Caco-2 (cell line): ENCODE results near the gene FBXL12. TPM values are rescaled to one million over a fixed set of nuclear protein-coding genes. Genes with fewer than 3 reads are reported as not detected.
A peak's percentile ranks its signal among the peaks of the same experiment; 100 is the strongest.

Experiments
- BruUV-seq: library from RNA; stranded (reverse); fragments of 400-500 nt; replicated peaks from 2 replicates; lab custom pipeline; 2021; lab: Mats Ljungman, UMichigan
- CTCF ChIA-PET: fragments of 300-600 bp; sonication (Branson Sonifier 250); formaldehyde crosslinking; loops from one replicate; lab custom pipeline; 2022; ENCODE audit warnings: antibody characterized with exemption; lab: Charles Lee
- POLR2A ChIA-PET: fragments of 300-600 bp; sonication (Branson Sonifier 250); formaldehyde crosslinking; loops from one replicate; lab custom pipeline; 2022; ENCODE audit warnings: antibody characterized with exemption; lab: Charles Lee
- DNase-seq, 2 experiments: peaks; one replicate each; pipeline versions ENCODE4 v3.0.0 to v3.0.0-alpha.2; 2020 to 2022
- H3K27me3 ChIP-seq: replicated peaks from 2 replicates; pipeline ENCODE4 v1.6.0; 2011; ENCODE audit warnings: low read length; ENCODE audit not compliant: control insufficient read depth, insufficient read depth
- H3K36me3 ChIP-seq: 2 replicates; pipeline ENCODE4 v1.5.1; 2011; ENCODE audit warnings: low read length; ENCODE audit not compliant: control insufficient read depth, insufficient read depth
- H3K4me1 ChIP-seq: fragments of 250-450 bp; sonication (Bioruptor Pico); 2 replicates; pipeline ENCODE4 v1.5.1; 2020; ENCODE audit warnings: mild to moderate bottlenecking
- H3K4me3 ChIP-seq: 2 replicates; pipeline ENCODE4 v1.5.1; 2011; ENCODE audit warnings: low read depth, mild to moderate bottlenecking, control low read depth, low read length
- H3K9me3 ChIP-seq: fragments of 250-450 bp; sonication (Bioruptor Pico); 2 replicates; pipeline ENCODE4 v1.5.1; 2020; ENCODE audit warnings: mild to moderate bottlenecking, moderate library complexity
- H3K27ac Mint-ChIP-seq: one replicate; pipeline ENCODE4 v1.8.0; 2022; ENCODE audit warnings: mixed read lengths; ENCODE audit not compliant: unreplicated experiment
- H3K27me3 Mint-ChIP-seq: one replicate; pipeline ENCODE4 v1.8.0; 2022; ENCODE audit warnings: mixed read lengths; ENCODE audit not compliant: insufficient read depth, unreplicated experiment
- H3K36me3 Mint-ChIP-seq: one replicate; pipeline ENCODE4 v1.8.0; 2022; ENCODE audit warnings: mild to moderate bottlenecking, mixed read lengths; ENCODE audit not compliant: insufficient read depth, unreplicated experiment
- H3K4me1 Mint-ChIP-seq: one replicate; pipeline ENCODE4 v1.8.0; 2022; ENCODE audit warnings: low read depth, mixed read lengths; ENCODE audit not compliant: unreplicated experiment
- H3K4me3 Mint-ChIP-seq: one replicate; pipeline ENCODE4 v1.8.0; 2022; ENCODE audit warnings: mild to moderate bottlenecking, moderate library complexity, mixed read lengths; ENCODE audit not compliant: unreplicated experiment
- H3K9me3 Mint-ChIP-seq: one replicate; pipeline ENCODE4 v1.8.0; 2022; ENCODE audit warnings: mixed read lengths; ENCODE audit not compliant: unreplicated experiment
- CTCF ChIP-seq, 2 experiments: fragments of 200-600 bp in 1 of 2; IDR thresholded peaks; 1 replicate in 1 of 2; 2 replicates in 1 of 2; pipeline versions ENCODE4 v1.5.1 to v1.8.0; 2011 to 2022; ENCODE audit warnings: antibody characterized with exemption in 1 of 2, control low read depth in 1 of 2, inconsistent platforms in 1 of 2, low read depth in 1 of 2, low read length in 1 of 2, mild to moderate bottlenecking in 1 of 2, moderate library complexity in 1 of 2; ENCODE audit not compliant: insufficient read depth in 1 of 2, severe bottlenecking in 1 of 2, unreplicated experiment in 1 of 2
- intact Hi-C: fragments of 100-400 bp; cut with micrococcal nuclease; formaldehyde crosslinking; loops from one replicate; pipeline ENCODE4 v1.10.0; 2022; ENCODE audit not compliant: unreplicated experiment
- total RNA-seq: library from RNA; stranded (reverse); gene quantifications from 2 replicates; pipeline ENCODE4 v1.2.3, GENCODE V29; 2022

Gene FBXL12
- total RNA-seq, 1 experiment from 2014 or later, result 39.9 TPM

GRCh38 chr19:9836021-9836420, 17.1 kb upstream of the FBXL12 start:
- no TSS peak for BruUV-seq
- no peaks in the 10 kb centered on the region; the same call in 1 of the 2 replicates for H3K4me1 ChIP-seq
- H3K9me3 ChIP-seq, result no peaks in the 10 kb centered on the region
- no peaks in the 10 kb centered on the region for H3K9me3 Mint-ChIP-seq
- intact Hi-C loops, result no loop called here
- no peak overlapping the region for H3K27ac Mint-ChIP-seq
- ChIA-PET CTCF (no interaction called here), POLR2A (no interaction called here)
- H3K27me3 ChIP-seq, result no peaks in the 10 kb centered on the region
- peaks cover 19% of the 10 kb centered on the region for H3K36me3 Mint-ChIP-seq
- peak overlapping the region; percentile 84 for H3K4me3 Mint-ChIP-seq
- no peak for DNase-seq
- peaks cover 6% of the 10 kb centered on the region for H3K36me3 ChIP-seq
- no peak for TF ChIP-seq CTCF (IDR thresholded peaks at IDR 0.05; ENCODE audit: insufficient read depth in 1 of 2, low read depth in 1 of 2, low read length in 1 of 2, severe bottlenecking in 1 of 2, unreplicated experiment in 1 of 2)
- peak overlapping the region; percentile 95 for H3K4me3 ChIP-seq
- no peaks in the 10 kb centered on the region for H3K4me1 Mint-ChIP-seq
- no peaks in the 10 kb centered on the region for H3K27me3 Mint-ChIP-seq

- intact Hi-C loops, result loop anchor here (1.0 kb wide), 1 partner anchor 16 kb away; the partner anchor contains the start of gene FBXL12
- peak overlapping the region; percentile 95 for H3K4me3 ChIP-seq
- no peaks in the 10 kb centered on the region for H3K9me3 ChIP-seq
- POLR2A ChIA-PET, result interaction anchor here (0.7 kb wide), 1 partner anchor 25 kb away, joined by 6 read pairs; no protein-coding TSS in a partner anchor
- H3K27me3 ChIP-seq, result no peaks in the 10 kb centered on the region
- H3K27ac Mint-ChIP-seq, result no peak overlapping the region
- no peaks in the 10 kb centered on the region for H3K4me1 Mint-ChIP-seq
- CTCF ChIA-PET, result interaction anchor here (0.6 kb wide), 1 partner anchor 70 kb away, joined by 5 read pairs; no protein-coding TSS in a partner anchor
- no peaks in the 10 kb centered on the region for H3K9me3 Mint-ChIP-seq
- peaks cover 6% of the 10 kb centered on the region for H3K36me3 ChIP-seq
- peaks cover 19% of the 10 kb centered on the region for H3K36me3 Mint-ChIP-seq
- no peak for DNase-seq
- no peaks in the 10 kb centered on the region; the same call in 1 of the 2 replicates for H3K4me1 ChIP-seq
- no peaks in the 10 kb centered on the region for H3K27me3 Mint-ChIP-seq
- BruUV-seq, result TSS peak; percentile 17
- no peak for TF ChIP-seq CTCF (IDR thresholded peaks at IDR 0.05; ENCODE audit: insufficient read depth in 1 of 2, low read depth in 1 of 2, low read length in 1 of 2, severe bottlenecking in 1 of 2, unreplicated experiment in 1 of 2)
- H3K4me3 Mint-ChIP-seq, result peak overlapping the region; percentile 84
These were observed 16.6 kb upstream of the FBXL12 start for GRCh38 chr19:9835507-9835949.

GRCh38 chr19:9834726-9835506, 16.0 kb upstream of the FBXL12 start, which contains the start of gene PIN1:
Gene PIN1 (plus strand): TSS chr19:9835318. CDS start chr19:9835345, 27 bp downstream.
- Mint-ChIP-seq H3K9me3 (no peaks in the 10 kb centered on the region), H3K4me1 (no peaks in the 10 kb centered on the region), H3K27me3 (no peaks in the 10 kb centered on the region), H3K36me3 (peaks cover 24% of the 10 kb centered on the region), H3K27ac (peak within 1 kb of the TSS; percentile 83), H3K4me3 (peak within 1 kb of the TSS; percentile 84)
- BruUV-seq, result no TSS peak
- H3K36me3 ChIP-seq, result peaks cover 6% of the 10 kb centered on the region
- intact Hi-C loops, result loop anchor here (1.0 kb wide), 1 partner anchor 16 kb away; the partner anchor contains the start of gene FBXL12
- H3K4me3 ChIP-seq, result peak within 1 kb of the TSS; percentile 95
- H3K4me1 ChIP-seq, result no peaks in the 10 kb centered on the region; the same call in 1 of the 2 replicates
- ChIA-PET POLR2A (interaction anchor here (0.7 kb wide), 1 partner anchor 24 kb away, joined by 6 read pairs; no protein-coding TSS in a partner anchor), CTCF (interaction anchor here (0.6 kb wide), 1 partner anchor 71 kb away, joined by 5 read pairs; no protein-coding TSS in a partner anchor)
- H3K9me3 ChIP-seq, result no peaks in the 10 kb centered on the region
- peak; percentile 30 to 40 for TF ChIP-seq CTCF (IDR thresholded peaks at IDR 0.05; ENCODE audit: insufficient read depth in 1 of 2, low read depth in 1 of 2, low read length in 1 of 2, severe bottlenecking in 1 of 2, unreplicated experiment in 1 of 2)
- peak; percentile 98 for DNase-seq
- no peaks in the 10 kb centered on the region for H3K27me3 ChIP-seq
